HL-60 (cell line): ENCODE data around the gene IWS1.

Experiments
- DNase-seq, 2 experiments: peaks; one replicate each; pipeline ENCODE4 v3.0.0-alpha.2; 2010 to 2020; ENCODE audit warnings: low read depth in 1 of 2, low spot score in 1 of 2
- H3K27ac ChIP-seq: fragments of 250-450 bp; sonication (Bioruptor Pico); replicated peaks from 2 replicates; pipeline ENCODE4 v1.5.1; 2020; ENCODE audit warnings: mild to moderate bottlenecking, moderate library complexity
- H3K27me3 ChIP-seq: fragments of 250-450 bp; sonication (Bioruptor Pico); 2 replicates; pipeline ENCODE4 v1.5.1; 2021; ENCODE audit warnings: mild to moderate bottlenecking, moderate library complexity; ENCODE audit not compliant: insufficient read depth, poor library complexity, severe bottlenecking
- H3K4me3 ChIP-seq: replicated peaks from 2 replicates; pipeline ENCODE4 v1.5.1; 2011; ENCODE audit warnings: mild to moderate bottlenecking, control low read depth, low read length; ENCODE audit not compliant: insufficient read depth
- GABPA ChIP-seq: IDR thresholded peaks from 2 replicates; pipeline ENCODE4 v1.6.1; 2012; ENCODE audit warnings: low read depth
- POLR2AphosphoS5 ChIP-seq: IDR thresholded peaks from 2 replicates; pipeline ENCODE4 v1.6.1; 2012; ENCODE audit warnings: low read depth
- SPI1 ChIP-seq: IDR thresholded peaks from 2 replicates; pipeline ENCODE4 v1.6.1; 2012; ENCODE audit warnings: low read depth, mild to moderate bottlenecking, borderline replicate concordance
- TF ChIP-seq, protein P1 (sequence below): IDR thresholded peaks from 2 replicates; pipeline ENCODE4 v1.6.1; 2012; ENCODE audit warnings: low read depth; ENCODE audit not compliant: insufficient replicate concordance
- TF ChIP-seq, protein P2 (sequence below): IDR thresholded peaks from one replicate; pipeline ENCODE4 v1.5.1; 2011; ENCODE audit warnings: low read length, control low read depth, inconsistent platforms; ENCODE audit not compliant: insufficient read depth

Gene IWS1

DNA sequence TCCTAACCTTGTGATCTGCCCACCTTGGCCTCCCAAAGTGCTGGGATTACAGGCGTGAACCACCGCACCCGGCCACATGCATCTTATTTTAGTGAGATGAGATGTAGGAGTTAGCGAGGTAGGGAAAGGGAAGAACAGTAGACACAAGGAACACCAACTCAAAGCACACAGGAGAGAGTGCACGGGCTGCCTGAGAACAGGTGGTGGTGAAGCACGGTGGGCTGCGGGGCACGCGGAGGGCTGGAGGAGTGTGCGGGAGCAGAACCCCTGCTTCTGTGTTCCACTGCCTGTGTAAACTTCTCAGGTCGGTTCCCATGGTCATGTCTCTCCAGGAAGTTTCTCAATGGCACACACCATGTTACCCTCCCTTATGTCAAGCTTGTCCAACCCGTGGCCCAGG, 69.3 kb downstream of the IWS1 start:
- Histone ChIP-seq H3K27ac (no peak overlapping the region), H3K4me3 (no peak overlapping the region), H3K27me3 (no peaks in the 10 kb centered on the region)
- DNase-seq: no peak
- TF ChIP-seq, protein P1, sequence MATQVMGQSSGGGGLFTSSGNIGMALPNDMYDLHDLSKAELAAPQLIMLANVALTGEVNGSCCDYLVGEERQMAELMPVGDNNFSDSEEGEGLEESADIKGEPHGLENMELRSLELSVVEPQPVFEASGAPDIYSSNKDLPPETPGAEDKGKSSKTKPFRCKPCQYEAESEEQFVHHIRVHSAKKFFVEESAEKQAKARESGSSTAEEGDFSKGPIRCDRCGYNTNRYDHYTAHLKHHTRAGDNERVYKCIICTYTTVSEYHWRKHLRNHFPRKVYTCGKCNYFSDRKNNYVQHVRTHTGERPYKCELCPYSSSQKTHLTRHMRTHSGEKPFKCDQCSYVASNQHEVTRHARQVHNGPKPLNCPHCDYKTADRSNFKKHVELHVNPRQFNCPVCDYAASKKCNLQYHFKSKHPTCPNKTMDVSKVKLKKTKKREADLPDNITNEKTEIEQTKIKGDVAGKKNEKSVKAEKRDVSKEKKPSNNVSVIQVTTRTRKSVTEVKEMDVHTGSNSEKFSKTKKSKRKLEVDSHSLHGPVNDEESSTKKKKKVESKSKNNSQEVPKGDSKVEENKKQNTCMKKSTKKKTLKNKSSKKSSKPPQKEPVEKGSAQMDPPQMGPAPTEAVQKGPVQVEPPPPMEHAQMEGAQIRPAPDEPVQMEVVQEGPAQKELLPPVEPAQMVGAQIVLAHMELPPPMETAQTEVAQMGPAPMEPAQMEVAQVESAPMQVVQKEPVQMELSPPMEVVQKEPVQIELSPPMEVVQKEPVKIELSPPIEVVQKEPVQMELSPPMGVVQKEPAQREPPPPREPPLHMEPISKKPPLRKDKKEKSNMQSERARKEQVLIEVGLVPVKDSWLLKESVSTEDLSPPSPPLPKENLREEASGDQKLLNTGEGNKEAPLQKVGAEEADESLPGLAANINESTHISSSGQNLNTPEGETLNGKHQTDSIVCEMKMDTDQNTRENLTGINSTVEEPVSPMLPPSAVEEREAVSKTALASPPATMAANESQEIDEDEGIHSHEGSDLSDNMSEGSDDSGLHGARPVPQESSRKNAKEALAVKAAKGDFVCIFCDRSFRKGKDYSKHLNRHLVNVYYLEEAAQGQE: no peak
- TF ChIP-seq GABPA: no peak
- no peak for TF ChIP-seq SPI1

DNA sequence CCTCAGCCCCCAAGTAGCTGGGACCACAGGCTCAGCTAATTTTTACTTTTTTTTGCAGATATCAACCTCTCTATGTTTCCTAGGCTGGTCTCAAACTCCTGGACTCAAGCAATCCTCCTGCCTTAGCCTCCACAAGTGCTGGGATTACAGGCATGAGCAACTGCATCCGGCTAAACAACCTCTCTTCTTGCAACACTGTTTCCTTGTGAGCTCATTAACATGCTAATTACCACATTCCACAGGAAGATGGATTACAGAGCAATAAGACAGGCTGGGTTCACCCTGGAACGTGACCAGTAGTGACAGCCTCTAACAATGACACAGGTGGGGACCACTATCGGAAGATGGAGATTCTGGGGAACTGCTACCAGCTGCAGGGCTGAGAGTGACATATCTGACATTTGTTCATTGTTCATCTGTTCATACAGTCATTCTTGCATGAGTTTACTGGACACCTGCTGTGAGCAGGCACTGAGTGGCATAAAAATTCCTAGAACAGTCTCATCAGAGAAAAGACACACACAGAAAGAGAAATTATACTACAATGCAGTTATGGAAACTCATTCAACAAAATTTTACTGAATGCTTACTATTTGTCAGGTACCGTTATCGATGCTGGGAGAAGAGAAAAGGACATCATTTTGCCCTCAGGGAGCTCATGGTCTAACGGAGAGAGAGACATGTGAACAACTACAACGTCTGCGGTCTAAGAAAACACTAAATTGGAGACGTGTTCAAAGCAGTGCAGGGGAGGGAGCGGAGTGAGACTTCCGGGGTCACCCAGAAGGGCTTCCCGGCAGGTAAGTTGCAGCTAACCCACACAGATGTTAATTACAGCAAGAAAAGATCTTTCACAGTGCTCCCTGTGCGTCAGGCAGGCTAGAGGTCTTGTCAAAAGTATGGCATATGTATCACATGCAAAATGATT, 70.5 kb downstream of the IWS1 start:
- H3K27me3 ChIP-seq: no peaks in the 10 kb centered on the region
- TF ChIP-seq, protein P2, sequence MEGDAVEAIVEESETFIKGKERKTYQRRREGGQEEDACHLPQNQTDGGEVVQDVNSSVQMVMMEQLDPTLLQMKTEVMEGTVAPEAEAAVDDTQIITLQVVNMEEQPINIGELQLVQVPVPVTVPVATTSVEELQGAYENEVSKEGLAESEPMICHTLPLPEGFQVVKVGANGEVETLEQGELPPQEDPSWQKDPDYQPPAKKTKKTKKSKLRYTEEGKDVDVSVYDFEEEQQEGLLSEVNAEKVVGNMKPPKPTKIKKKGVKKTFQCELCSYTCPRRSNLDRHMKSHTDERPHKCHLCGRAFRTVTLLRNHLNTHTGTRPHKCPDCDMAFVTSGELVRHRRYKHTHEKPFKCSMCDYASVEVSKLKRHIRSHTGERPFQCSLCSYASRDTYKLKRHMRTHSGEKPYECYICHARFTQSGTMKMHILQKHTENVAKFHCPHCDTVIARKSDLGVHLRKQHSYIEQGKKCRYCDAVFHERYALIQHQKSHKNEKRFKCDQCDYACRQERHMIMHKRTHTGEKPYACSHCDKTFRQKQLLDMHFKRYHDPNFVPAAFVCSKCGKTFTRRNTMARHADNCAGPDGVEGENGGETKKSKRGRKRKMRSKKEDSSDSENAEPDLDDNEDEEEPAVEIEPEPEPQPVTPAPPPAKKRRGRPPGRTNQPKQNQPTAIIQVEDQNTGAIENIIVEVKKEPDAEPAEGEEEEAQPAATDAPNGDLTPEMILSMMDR: no peak
- TF ChIP-seq GABPA (no peak), POLR2AphosphoS5 (no peak), SPI1 (no peak)
- TF ChIP-seq, protein P1: no peak
- no peak for DNase-seq
- no peak overlapping the region for H3K27ac ChIP-seq
- no peak overlapping the region for H3K4me3 ChIP-seq

DNA sequence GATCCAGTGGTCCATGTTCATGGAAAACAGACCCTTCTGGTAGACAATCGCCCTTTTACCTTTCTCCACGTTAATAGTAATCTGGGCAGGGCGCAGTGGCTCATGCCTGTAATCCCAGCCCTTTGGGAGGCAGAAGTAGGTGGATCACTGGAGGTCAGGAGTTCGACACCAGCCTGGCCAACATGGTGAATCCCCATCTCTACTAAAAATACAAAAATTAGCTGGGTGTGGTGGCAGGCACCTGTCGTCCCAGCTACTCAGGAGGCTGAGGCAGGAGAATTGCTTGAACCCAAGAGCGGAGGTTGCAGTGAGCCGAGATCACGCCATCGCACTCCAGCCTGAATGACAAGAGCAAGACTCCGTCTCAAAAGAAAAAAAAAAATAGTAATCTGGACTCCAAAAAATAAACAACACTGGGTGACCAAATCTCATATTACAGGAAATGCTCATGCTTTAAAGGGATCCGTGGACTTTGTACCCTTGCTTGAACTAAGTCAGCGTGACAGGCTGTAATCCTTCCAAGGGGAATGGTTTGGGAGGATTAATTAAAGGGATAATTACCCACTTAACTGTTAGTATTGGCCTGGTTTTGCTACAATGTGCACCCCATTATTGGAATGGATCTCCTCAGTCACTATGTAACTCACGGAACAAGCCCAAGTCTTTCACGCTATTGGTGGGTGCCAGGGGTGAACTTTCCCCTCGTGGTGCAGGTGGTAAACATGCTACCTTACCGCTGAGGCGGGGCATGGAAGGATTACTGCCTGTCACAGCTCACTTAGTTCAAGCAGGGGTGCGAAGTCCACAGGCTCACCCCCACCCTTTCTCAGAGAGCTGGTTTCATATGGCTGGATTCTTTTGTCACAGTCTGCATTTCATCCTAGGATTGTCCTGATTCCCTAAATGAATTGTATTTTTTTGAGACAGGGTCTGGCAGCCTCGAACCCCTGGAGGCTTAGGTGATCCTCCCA, 71.4 kb downstream of the IWS1 start:
- Histone ChIP-seq H3K27ac (no peak overlapping the region), H3K4me3 (no peak overlapping the region), H3K27me3 (no peaks in the 10 kb centered on the region)
- DNase-seq: no peak
- no peak for TF ChIP-seq SPI1
- no peak for TF ChIP-seq GABPA
- TF ChIP-seq, protein P1: no peak
- TF ChIP-seq, protein P2: no peak
- TF ChIP-seq POLR2AphosphoS5: no peak
